Tongue (tissue), 2 donors: ENCODE measurements around the gene POLG. TPM values are rescaled to one million over a fixed set of nuclear protein-coding genes. Genes with fewer than 3 reads are reported as not detected.
A peak's percentile ranks its signal among the peaks of the same experiment; 100 is the strongest.

ENCODE experiments used
- DNase-seq: peaks from one replicate; pipeline ENCODE4 v3.0.0-alpha.2; 2015
- total RNA-seq: library from RNA; depleted of rRNA; stranded (reverse); fragments of >200 nt; gene quantifications from one replicate; pipeline ENCODE4 v1.2.3, GENCODE V29; 2014

The POLG gene
- total RNA-seq, 1 donor from 2014 or later: 44.7 TPM

DNA sequence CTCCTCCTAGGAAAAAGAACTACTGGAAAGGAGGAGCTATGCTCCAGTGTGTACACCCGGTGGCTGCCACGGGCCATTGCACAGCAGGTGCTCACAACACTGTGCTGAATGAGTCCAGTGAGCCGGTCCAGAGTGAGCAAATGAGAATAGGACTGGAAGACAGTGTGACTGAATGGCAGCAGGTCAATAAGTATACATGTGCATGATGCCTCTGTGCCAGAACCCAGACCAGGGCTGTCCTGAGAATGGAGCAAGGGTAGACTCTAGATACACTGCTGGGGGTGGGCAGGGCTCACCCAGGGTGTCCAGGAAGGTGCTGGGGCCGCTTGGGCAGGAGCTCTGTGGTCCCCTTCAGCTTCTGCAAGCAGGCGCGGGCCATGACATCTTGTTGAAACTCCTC lies 8.3 kb downstream of the POLG start:
- DNase-seq: no peak

GRCh38 chr15:89325039-89325803 lies 9.4 kb downstream of the POLG start:
- DNase-seq: no peak

DNA sequence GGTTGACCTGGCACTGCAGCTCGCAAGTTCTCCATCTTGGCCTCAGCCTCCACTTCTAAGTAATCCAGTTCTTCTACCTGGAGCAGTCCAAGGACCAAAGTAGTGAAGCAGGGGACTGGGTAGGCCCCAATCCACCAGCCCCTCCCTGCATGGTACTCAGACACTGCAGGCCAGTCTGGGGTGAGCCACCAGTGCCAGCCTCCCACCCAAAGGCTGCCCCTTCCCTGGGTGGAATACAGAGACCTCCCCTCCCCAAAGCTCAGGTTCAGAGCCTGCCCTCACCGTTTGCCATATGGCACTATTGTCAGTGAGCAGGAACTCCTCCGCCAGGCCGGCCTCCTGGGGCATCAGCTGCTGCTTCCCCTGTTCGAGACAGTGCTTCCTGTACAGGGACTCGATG lies 10.8 kb downstream of the POLG start:
- DNase-seq: no peak

- no peak for DNase-seq
These were observed 11.8 kb downstream of the POLG start for GRCh38 chr15:89322822-89323221.

- no peak for DNase-seq
These were observed 12.9 kb downstream of the POLG start for GRCh38 chr15:89321521-89322410.

DNA sequence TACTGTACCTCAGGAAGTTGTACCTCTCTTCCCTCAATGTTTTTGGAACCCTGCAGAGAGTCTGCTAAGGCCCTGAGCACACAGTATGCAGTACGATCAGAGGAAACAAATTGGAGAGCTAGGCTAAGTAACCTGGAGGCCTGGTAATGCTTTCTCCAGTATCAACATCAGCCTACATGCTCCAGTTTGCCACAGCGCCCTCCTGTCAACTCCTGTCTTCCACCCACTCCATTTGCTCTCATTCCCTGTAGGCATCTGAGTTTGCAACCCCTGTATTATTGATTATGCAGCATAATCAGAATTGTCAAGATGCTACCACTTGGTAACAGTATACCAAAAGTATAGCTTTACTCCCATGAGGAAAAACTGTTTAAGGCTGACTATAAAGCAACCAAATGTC lies 14.4 kb downstream of the POLG start:
- DNase-seq: no peak

DNA sequence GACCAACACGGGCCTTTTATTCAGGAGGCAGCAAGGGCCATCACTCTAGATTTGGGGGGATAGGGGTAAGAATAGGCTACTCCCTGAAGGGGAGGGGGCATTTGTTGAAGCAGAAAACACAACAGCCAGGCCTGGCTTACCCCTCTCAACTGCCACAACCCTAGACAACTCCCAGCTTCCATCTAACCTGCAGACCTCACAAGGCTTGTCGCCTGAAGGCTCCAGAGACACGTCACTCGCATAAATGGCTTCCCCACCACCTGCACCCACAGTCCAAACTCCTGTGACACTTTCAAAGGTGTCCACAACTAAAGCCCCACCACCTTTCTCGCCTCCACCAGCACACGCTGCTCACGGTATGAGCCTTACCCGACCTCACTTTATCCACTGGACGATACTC lies 14.9 kb downstream of the POLG start:
- no peak for DNase-seq

GRCh38 chr15:89317186-89317720 lies 17.4 kb downstream of the POLG start:
- no peak for DNase-seq

- no peak for DNase-seq
These were observed 18.1 kb downstream of the POLG start for GRCh38 chr15:89316504-89316903.

DNA sequence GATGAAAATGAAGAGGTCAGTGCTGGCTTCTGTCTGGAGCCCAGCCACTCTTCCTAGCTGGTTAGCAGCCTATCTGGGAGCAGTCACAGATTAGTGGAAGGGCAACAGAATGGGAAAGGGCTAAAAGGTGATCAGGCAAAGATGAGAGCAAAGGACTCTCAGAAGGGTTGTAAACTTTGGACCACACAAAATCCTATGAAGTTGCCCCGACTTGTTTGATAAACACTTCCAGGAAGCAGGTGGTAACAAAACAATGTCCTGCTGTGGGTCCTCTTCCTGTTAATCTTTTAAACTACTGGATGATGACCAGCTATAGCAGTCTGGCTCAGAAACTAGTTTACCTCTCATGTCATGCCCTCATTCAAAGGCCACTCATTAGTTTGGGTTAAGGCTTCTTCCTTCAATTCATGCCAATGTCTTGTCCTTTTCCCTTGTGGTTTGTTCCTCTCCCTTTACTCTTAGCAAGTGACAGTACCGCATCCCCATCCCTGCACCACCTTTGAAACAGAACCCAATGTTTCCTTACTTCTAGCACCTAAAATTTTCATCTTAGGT lies 19.2 kb downstream of the POLG start:
- no peak for DNase-seq

- no peak for DNase-seq
These were observed 24.6 kb downstream of the POLG start for GRCh38 chr15:89309993-89310392.

GRCh38 chr15:89308236-89308635 lies 26.4 kb downstream of the POLG start:
- DNase-seq: no peak

GRCh38 chr15:89307791-89308190 lies 26.8 kb downstream of the POLG start:
- DNase-seq: no peak

DNA sequence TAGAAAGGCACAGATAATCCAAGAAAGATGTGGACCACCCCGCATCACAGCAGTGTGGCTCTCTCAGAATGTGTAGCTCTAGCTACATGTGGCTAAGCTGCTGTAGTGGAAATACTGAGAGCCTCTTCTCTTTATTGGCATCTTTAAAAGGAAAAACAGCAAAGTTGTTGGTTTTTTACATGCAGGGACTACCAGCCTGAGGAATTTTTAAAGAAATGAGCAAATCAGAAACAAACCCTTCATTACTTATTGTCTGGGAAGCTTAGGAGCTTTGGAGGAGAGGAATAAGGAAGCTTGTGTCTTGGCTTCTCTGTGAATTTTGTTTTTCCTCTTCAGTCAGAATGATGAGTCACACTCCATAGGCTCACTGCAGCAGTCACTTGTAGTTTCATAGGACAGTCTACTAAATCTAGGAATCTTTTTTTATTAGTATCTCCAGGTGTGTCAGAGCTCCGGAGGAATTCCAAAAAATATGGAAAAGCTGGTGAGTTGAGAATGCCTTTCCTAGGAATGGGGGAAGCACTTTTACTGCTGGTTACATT lies 27.5 kb downstream of the POLG start:
- no peak for DNase-seq

- DNase-seq: no peak
These were observed 29.2 kb downstream of the POLG start for GRCh38 chr15:89305395-89305794.

GRCh38 chr15:89303986-89304385 lies 30.6 kb downstream of the POLG start:
- no peak for DNase-seq

GRCh38 chr15:89301304-89302089 lies 33.1 kb downstream of the POLG start:
- DNase-seq: no peak

GRCh38 chr15:89299896-89300295 lies 34.7 kb downstream of the POLG start:
- peak; percentile 24 for DNase-seq

DNA sequence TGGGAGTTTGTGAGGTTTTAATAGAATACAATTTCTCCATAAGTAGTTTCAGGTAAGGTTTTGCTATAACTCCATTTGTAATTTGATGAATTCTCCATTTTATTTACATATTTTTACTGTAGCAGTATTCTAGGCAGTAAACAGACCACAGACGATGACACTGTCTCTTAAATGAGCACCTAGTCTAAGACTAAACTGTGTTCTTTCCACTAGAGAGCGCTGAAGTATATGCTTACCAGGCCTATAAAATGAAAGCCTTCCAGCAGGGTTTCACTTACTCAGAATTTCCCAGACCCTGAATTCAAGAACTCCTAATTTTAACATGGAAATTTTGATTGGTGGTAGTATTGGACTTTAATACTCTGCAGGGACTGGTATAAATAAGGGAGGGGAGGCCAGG lies 41.6 kb downstream of the POLG start:
- DNase-seq: no peak

GRCh38 chr15:89291934-89292438 lies 42.6 kb downstream of the POLG start:
- no peak for DNase-seq

DNA sequence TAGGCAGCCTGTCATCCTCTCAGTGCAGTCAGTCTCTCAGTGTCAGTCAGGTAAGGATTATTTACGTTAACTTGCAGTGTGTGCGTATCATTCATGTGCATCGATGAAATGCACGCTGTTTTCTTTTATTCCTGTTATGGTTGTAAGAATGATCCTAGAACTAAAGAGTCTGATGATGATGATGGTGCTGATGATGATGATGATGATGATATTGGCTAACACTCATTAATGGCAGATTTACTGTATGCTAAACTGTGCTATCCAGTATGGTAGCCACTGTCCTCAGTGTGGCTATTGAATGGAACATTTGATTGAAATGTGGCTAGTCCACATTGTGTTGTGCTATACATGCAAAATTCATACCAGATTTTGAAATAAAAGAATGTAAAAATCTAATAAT lies 51.4 kb downstream of the POLG start:
- no peak for DNase-seq

DNA sequence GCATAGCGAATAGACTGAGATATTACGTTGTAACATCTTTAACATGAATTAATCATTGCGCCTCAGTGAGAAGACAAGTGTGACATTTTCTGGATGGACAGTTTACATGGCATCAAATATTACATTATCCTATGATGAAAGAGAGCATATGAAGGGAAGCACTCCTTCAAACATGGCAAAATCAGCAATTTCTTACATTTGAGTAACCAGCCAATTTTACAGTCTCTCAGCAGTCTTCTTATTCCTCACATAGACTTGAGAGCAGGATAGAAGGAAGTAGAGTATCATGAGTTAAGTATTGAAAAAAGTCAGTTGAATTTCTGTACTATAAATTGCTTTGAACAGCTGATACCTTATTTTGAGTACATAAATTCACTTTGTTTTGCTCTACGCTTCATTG lies 52.0 kb downstream of the POLG start:
- DNase-seq: no peak
